Common myeloid progenitor, CD34-positive (primary cell): ENCODE results near the gene PODXL2.

Experiments used
- CTCF ChIA-PET: fragments of 350-600 bp; sonication (Branson Sonifier 250); formaldehyde crosslinking; loops from one replicate; lab custom pipeline; 2021; ENCODE audit warnings: antibody characterized with exemption; lab: Charles Lee
- POLR2A ChIA-PET: fragments of 350-600 bp; sonication (Branson Sonifier 250); formaldehyde crosslinking; loops from one replicate; lab custom pipeline; 2021; ENCODE audit warnings: antibody characterized with exemption; lab: Charles Lee
- DNase-seq, 3 donors: peaks; one replicate each; pipeline versions ENCODE4 v3.0.0 to v3.0.0-alpha.2; 2013
- H3K27ac ChIP-seq, 2 experiments: 1 replicate in 1 of 2; 2 replicates in 1 of 2; pipeline ENCODE4 v1.7.0; 2013; ENCODE audit warnings: inconsistent platforms in 2 of 2, low read length in 2 of 2, mild to moderate bottlenecking in 2 of 2, low read depth in 1 of 2, moderate library complexity in 1 of 2; ENCODE audit not compliant: severe bottlenecking in 2 of 2, insufficient read depth in 1 of 2, poor library complexity in 1 of 2
- H3K27me3 ChIP-seq, 5 experiments: replicated peaks in 2 of 5; 1 replicate in 3 of 5; 2 replicates in 2 of 5; pipeline versions ENCODE4 v1.6.1 to v1.7.0; 2013; ENCODE audit warnings: low read length in 4 of 5, mild to moderate bottlenecking in 2 of 5, moderate library complexity in 2 of 5, inconsistent platforms in 1 of 5; ENCODE audit not compliant: insufficient read depth in 5 of 5, control insufficient read depth in 4 of 5
- H3K36me3 ChIP-seq, 4 experiments: 1 replicate in 2 of 4; 2 replicates in 2 of 4; pipeline versions ENCODE4 v1.6.1 to v1.7.0; 2013; ENCODE audit warnings: low read length in 3 of 4, control low read depth in 1 of 4, mild to moderate bottlenecking in 1 of 4; ENCODE audit not compliant: control insufficient read depth in 4 of 4, insufficient read depth in 4 of 4
- H3K4me1 ChIP-seq, 4 experiments: 1 replicate in 3 of 4; 2 replicates in 1 of 4; pipeline versions ENCODE4 v1.6.1 to v1.7.1; 2013; ENCODE audit warnings: low read length in 3 of 4, mild to moderate bottlenecking in 3 of 4, control low read depth in 1 of 4, inconsistent platforms in 1 of 4, moderate library complexity in 1 of 4; ENCODE audit not compliant: control insufficient read depth in 4 of 4, insufficient read depth in 4 of 4; ENCODE audit errors: control extremely low read depth in 1 of 4
- H3K4me3 ChIP-seq, 7 experiments: 1 replicate in 4 of 7; 2 replicates in 3 of 7; pipeline versions ENCODE4 v1.5.1 to v1.7.0; 2013; ENCODE audit warnings: mild to moderate bottlenecking in 7 of 7, low read length in 6 of 7, moderate library complexity in 6 of 7, inconsistent platforms in 2 of 7, low read depth in 2 of 7, control low read depth in 1 of 7; ENCODE audit not compliant: insufficient read depth in 4 of 7, control insufficient read depth in 1 of 7; ENCODE audit errors: extremely low read depth in 1 of 7
- H3K9me3 ChIP-seq, 5 experiments: 1 replicate in 4 of 5; 2 replicates in 1 of 5; pipeline versions ENCODE4 v1.6.1 to v1.7.1; 2013; ENCODE audit warnings: low read length in 4 of 5, mild to moderate bottlenecking in 2 of 5, inconsistent platforms in 1 of 5, low read depth in 1 of 5, moderate library complexity in 1 of 5; ENCODE audit not compliant: control insufficient read depth in 4 of 5, insufficient read depth in 2 of 5; ENCODE audit errors: control extremely low read depth in 1 of 5
- WGBS: methylation state at CpG from one replicate; pipeline ENCODE4 v1.1.5; 2013; ENCODE audit not compliant: insufficient coverage; 5-methylcytosine and 5-hydroxymethylcytosine counted together

Gene PODXL2

GRCh38 chr3:127612966-127613365 lies 16.0 kb upstream of the PODXL2 start:
- Histone ChIP-seq H3K27me3 (no peaks in the 10 kb centered on the region), H3K9me3 (no peaks in the 10 kb centered on the region), H3K4me3 (no peak overlapping the region), H3K36me3 (peaks cover 29 to 95% (median 79%) of the 10 kb centered on the region in 4 experiments), H3K4me1 (peaks cover 0 to 13% (median 8%) of the 10 kb centered on the region in 4 experiments), H3K27ac (no peak overlapping the region)
- ChIA-PET CTCF (interaction anchor here (1.6 kb wide), 1 partner anchor 38 kb away, joined by 3 read pairs; no protein-coding TSS in a partner anchor), POLR2A (no interaction called here)
- 91% methylated on average over 6 of the region's 6 CpGs for WGBS
- no peak for DNase-seq

GRCh38 chr3:127613406-127613805 lies 15.6 kb upstream of the PODXL2 start:
- Histone ChIP-seq H3K27me3 (no peaks in the 10 kb centered on the region), H3K9me3 (no peaks in the 10 kb centered on the region), H3K4me1 (peaks cover 0 to 11% (median 8%) of the 10 kb centered on the region in 4 experiments), H3K4me3 (no peak overlapping the region), H3K27ac (no peak overlapping the region), H3K36me3 (peaks cover 31 to 95% (median 79%) of the 10 kb centered on the region in 4 experiments)
- DNase-seq, result no peak
- CTCF ChIA-PET, result interaction anchor here (1.6 kb wide), 1 partner anchor 38 kb away, joined by 3 read pairs; no protein-coding TSS in a partner anchor
- POLR2A ChIA-PET, result no interaction called here

- no peaks in the 10 kb centered on the region for H3K9me3 ChIP-seq
- 100% methylated on average over 2 of the region's 4 CpGs for WGBS
- no peak overlapping the region for H3K27ac ChIP-seq
- no peaks in the 10 kb centered on the region for H3K27me3 ChIP-seq
- no peak for DNase-seq
- H3K4me3 ChIP-seq, result no peak overlapping the region
- POLR2A ChIA-PET, result no interaction called here
- peaks cover 36 to 96% (median 83%) of the 10 kb centered on the region in 4 experiments for H3K36me3 ChIP-seq
- H3K4me1 ChIP-seq, result no peaks in the 10 kb centered on the region
- CTCF ChIA-PET, result no interaction called here
Measured at GRCh38 chr3:127614928-127615589, 13.9 kb upstream of the PODXL2 start.

GRCh38 chr3:127615631-127616305 lies 13.2 kb upstream of the PODXL2 start:
- Histone ChIP-seq H3K27ac (no peak overlapping the region), H3K27me3 (no peaks in the 10 kb centered on the region), H3K4me3 (no peak overlapping the region), H3K36me3 (peaks cover 37 to 96% (median 84%) of the 10 kb centered on the region in 4 experiments), H3K4me1 (no peaks in the 10 kb centered on the region), H3K9me3 (no peaks in the 10 kb centered on the region)
- CTCF ChIA-PET, result no interaction called here
- 96% methylated on average over 6 of the region's 6 CpGs for WGBS
- DNase-seq, result no peak
- POLR2A ChIA-PET, result no interaction called here

- CTCF ChIA-PET, result no interaction called here
- Histone ChIP-seq H3K27ac (no peak overlapping the region), H3K27me3 (no peaks in the 10 kb centered on the region), H3K4me3 (no peak overlapping the region), H3K4me1 (no peaks in the 10 kb centered on the region), H3K9me3 (no peaks in the 10 kb centered on the region), H3K36me3 (peaks cover 43 to 99% (median 83%) of the 10 kb centered on the region in 4 experiments)
- 98% methylated on average over 26 of the region's 26 CpGs for WGBS
- POLR2A ChIA-PET, result no interaction called here
- DNase-seq, result no peak
Measured at GRCh38 chr3:127616836-127617605, 12.0 kb upstream of the PODXL2 start.

- 97% methylated on average over 9 of the region's 11 CpGs for WGBS
- DNase-seq, result no peak
- CTCF ChIA-PET, result no interaction called here
- POLR2A ChIA-PET, result no interaction called here
- Histone ChIP-seq H3K36me3 (peaks cover 45 to 93% (median 73%) of the 10 kb centered on the region in 4 experiments), H3K4me3 (no peak overlapping the region), H3K9me3 (no peaks in the 10 kb centered on the region), H3K4me1 (no peaks in the 10 kb centered on the region), H3K27ac (no peak overlapping the region), H3K27me3 (no peaks in the 10 kb centered on the region)
Measured at GRCh38 chr3:127618891-127619290, 10.1 kb upstream of the PODXL2 start.
